H9 (cell line): ENCODE data around the gene THSD4. TPM values are rescaled to one million over a fixed set of nuclear protein-coding genes. Genes with fewer than 3 reads are reported as not detected.
A peak's percentile ranks its signal among the peaks of the same experiment; 100 is the strongest.

Experiments
- DNase-seq: peaks from one replicate; pipeline ENCODE4 v3.0.0-alpha.2; 2017
- H2AFZ ChIP-seq: one replicate; pipeline ENCODE4 v1.6.1; 2013; ENCODE audit warnings: mild to moderate bottlenecking, low read length, control low read depth, moderate library complexity
- H2AK5ac ChIP-seq: 2 replicates; pipeline ENCODE4 v1.6.1; 2013; ENCODE audit warnings: low read length, control low read depth, mixed read lengths; ENCODE audit not compliant: insufficient read length
- H2BK120ac ChIP-seq: one replicate; pipeline ENCODE4 v1.6.1; 2013; ENCODE audit warnings: low read depth, mild to moderate bottlenecking, low read length, control low read depth, inconsistent platforms; ENCODE audit not compliant: poor library complexity, severe bottlenecking
- H2BK12ac ChIP-seq: 2 replicates; pipeline ENCODE4 v1.6.1; 2013; ENCODE audit warnings: low read length, control low read depth, mixed read lengths, low read depth; ENCODE audit not compliant: insufficient read length
- H2BK15ac ChIP-seq: 2 replicates; pipeline ENCODE4 v1.6.1; 2013; ENCODE audit warnings: low read depth, low read length, control low read depth
- H2BK20ac ChIP-seq: one replicate; pipeline ENCODE4 v1.6.1; 2013; ENCODE audit warnings: low read depth, mild to moderate bottlenecking, low read length, control low read depth, inconsistent platforms; ENCODE audit not compliant: poor library complexity, severe bottlenecking
- H2BK5ac ChIP-seq: 2 replicates; pipeline ENCODE4 v1.6.1; 2013; ENCODE audit warnings: low read length, control low read depth, mixed read lengths; ENCODE audit not compliant: insufficient read length
- H3K14ac ChIP-seq: 2 replicates; pipeline ENCODE4 v1.6.1; 2013; ENCODE audit warnings: low read length, control low read depth; ENCODE audit not compliant: insufficient read depth
- H3K18ac ChIP-seq: 2 replicates; pipeline ENCODE4 v1.6.1; 2013; ENCODE audit warnings: low read depth, mild to moderate bottlenecking, mixed read lengths, low read length, control low read depth; ENCODE audit not compliant: insufficient read length
- H3K23ac ChIP-seq: 2 replicates; pipeline ENCODE4 v1.6.1; 2013; ENCODE audit warnings: low read length, control low read depth, mixed read lengths, low read depth; ENCODE audit not compliant: insufficient read length
- H3K23me2 ChIP-seq: 2 replicates; pipeline ENCODE4 v1.6.1; 2013; ENCODE audit warnings: low read depth, mild to moderate bottlenecking, mixed read lengths, low read length, control low read depth; ENCODE audit not compliant: insufficient read length, poor library complexity, severe bottlenecking
- H3K27ac ChIP-seq: 2 replicates; pipeline ENCODE4 v1.5.1; 2013; ENCODE audit warnings: low read length, control low read depth, mixed read lengths, low read depth; ENCODE audit not compliant: insufficient read length
- H3K27me3 ChIP-seq: 2 replicates; pipeline ENCODE4 v1.6.1; 2013; ENCODE audit warnings: low read length, control low read depth, inconsistent platforms; ENCODE audit not compliant: insufficient read depth
- H3K4ac ChIP-seq: 2 replicates; pipeline ENCODE4 v1.6.1; 2013; ENCODE audit warnings: low read depth, mild to moderate bottlenecking, control low read depth, inconsistent platforms, low read length, moderate library complexity
- H3K4me1 ChIP-seq: 2 replicates; pipeline ENCODE4 v1.6.1; 2013; ENCODE audit warnings: low read length, control low read depth, inconsistent platforms; ENCODE audit not compliant: insufficient read depth
- H3K4me2 ChIP-seq: 2 replicates; pipeline ENCODE4 v1.6.1; 2013; ENCODE audit warnings: low read length, control low read depth, mixed read lengths; ENCODE audit not compliant: insufficient read length, insufficient read depth
- H3K56ac ChIP-seq: 2 replicates; pipeline ENCODE4 v1.6.1; 2013; ENCODE audit warnings: low read depth, mild to moderate bottlenecking, mixed read lengths, low read length, control low read depth; ENCODE audit not compliant: insufficient read length
- H3K79me1 ChIP-seq: 2 replicates; pipeline ENCODE4 v1.6.1; 2013; ENCODE audit warnings: low read depth, mild to moderate bottlenecking, moderate library complexity, low read length, control low read depth, inconsistent platforms; ENCODE audit not compliant: insufficient read depth, poor library complexity, severe bottlenecking
- H3K79me2 ChIP-seq: 2 replicates; pipeline ENCODE4 v1.6.1; 2013; ENCODE audit warnings: low read length, control low read depth, inconsistent platforms; ENCODE audit not compliant: insufficient read depth
- H3K9ac ChIP-seq: 2 replicates; pipeline ENCODE4 v1.6.1; 2013; ENCODE audit warnings: low read length, control low read depth, mixed read lengths; ENCODE audit not compliant: insufficient read length; ENCODE audit errors: extremely low read depth
- H3K9me3 ChIP-seq: one replicate; pipeline ENCODE4 v1.6.1; 2013; ENCODE audit warnings: low read depth, low read length, inconsistent platforms; ENCODE audit not compliant: control insufficient read depth
- H3T11ph ChIP-seq: one replicate; pipeline ENCODE4 v1.6.1; 2013; ENCODE audit warnings: mild to moderate bottlenecking, low read length, control low read depth, inconsistent platforms
- H4K20me1 ChIP-seq: one replicate; pipeline ENCODE4 v1.6.1; 2013; ENCODE audit not compliant: control insufficient read depth, insufficient read length, insufficient read depth
- H4K5ac ChIP-seq: 2 replicates; pipeline ENCODE4 v1.6.1; 2013; ENCODE audit warnings: low read depth, mild to moderate bottlenecking, mixed read lengths, low read length, control low read depth; ENCODE audit not compliant: insufficient read length
- H4K8ac ChIP-seq: replicated peaks from 2 replicates; pipeline ENCODE4 v1.6.1; 2013; ENCODE audit warnings: low read length, control low read depth, mixed read lengths, low read depth; ENCODE audit not compliant: insufficient read length
- H4K91ac ChIP-seq: 2 replicates; pipeline ENCODE4 v1.6.1; 2013; ENCODE audit warnings: low read depth, mild to moderate bottlenecking, moderate library complexity, mixed read lengths, low read length, control low read depth; ENCODE audit not compliant: insufficient read length
- H3K27ac Mint-ChIP-seq, 3 experiments: 2 replicates in 2 of 3; 3 replicates in 1 of 3; pipeline ENCODE4 v1.8.0; 2020 to 2021; ENCODE audit warnings: mixed read lengths in 3 of 3, mild to moderate bottlenecking in 1 of 3, moderate library complexity in 1 of 3
- H3K27me3 Mint-ChIP-seq: 2 replicates; pipeline ENCODE4 v1.8.0; 2021; ENCODE audit warnings: low read depth, mild to moderate bottlenecking, moderate library complexity, mixed read lengths
- H3K36me3 Mint-ChIP-seq, 3 experiments: 2 replicates in 2 of 3; 3 replicates in 1 of 3; pipeline ENCODE4 v1.8.0; 2020 to 2021; ENCODE audit warnings: low read depth in 3 of 3, mixed read lengths in 3 of 3; ENCODE audit not compliant: insufficient read depth in 1 of 3
- H3K4me1 Mint-ChIP-seq, 2 experiments: 2 replicates each; pipeline ENCODE4 v1.8.0; 2020; ENCODE audit warnings: mixed read lengths in 2 of 2
- H3K4me3 Mint-ChIP-seq, 2 experiments: 2 replicates in 1 of 2; 3 replicates in 1 of 2; pipeline ENCODE4 v1.8.0; 2020 to 2021; ENCODE audit warnings: mild to moderate bottlenecking in 2 of 2, mixed read lengths in 2 of 2, moderate library complexity in 1 of 2
- H3K9me3 Mint-ChIP-seq, 2 experiments: 2 replicates in 1 of 2; 3 replicates in 1 of 2; pipeline ENCODE4 v1.8.0; 2020; ENCODE audit warnings: mild to moderate bottlenecking in 2 of 2, mixed read lengths in 2 of 2, moderate library complexity in 1 of 2
- CTCF ChIP-seq: fragments of 200-600 bp; sonication (generic); conservative IDR thresholded peaks from 3 replicates; pipeline ENCODE4 v1.8.0; 2021; ENCODE audit warnings: antibody characterized with exemption, mild to moderate bottlenecking
- WGBS: extraction: QIAGEN DNeasy Blood & Tissue Kit; methylation state at CpG from one replicate; pipeline ENCODE4 v1.1.7; 2013; ENCODE audit warnings: missing lambda C conversion rate, low lambda C conversion rate, mixed read lengths; ENCODE audit not compliant: insufficient read length; ENCODE audit errors: extremely low coverage; 5-methylcytosine and 5-hydroxymethylcytosine counted together
- total RNA-seq: library from RNA; stranded (reverse); gene quantifications from 2 replicates; pipeline ENCODE4 v1.2.1, GENCODE V29; 2021

Gene THSD4
- total RNA-seq, 1 experiment from 2014 or later: 5.5 TPM

- H3K23ac ChIP-seq: no peak overlapping the region
- H4K8ac ChIP-seq: no peak overlapping the region
- H3K18ac ChIP-seq: no peak overlapping the region
- Mint-ChIP-seq H3K4me1 (peaks cover 13 to 23% of the 10 kb centered on the region in 2 experiments), H3K27ac (peak overlapping the region in 1 of 3 experiments; percentile 24; a peak in 2 of 7 replicates), H3K27me3 (no peaks in the 10 kb centered on the region; the same call in none of the 2 replicates), H3K9me3 (peaks cover 2 to 11% of the 10 kb centered on the region in 2 experiments; a peak in 4 of 5 replicates), H3K36me3 (peaks cover 4 to 11% (median 6%) of the 10 kb centered on the region in 3 experiments; a peak in 4 of 7 replicates), H3K4me3 (no peak overlapping the region)
- no peaks in the 10 kb centered on the region for H3K27me3 ChIP-seq
- no peak overlapping the region for H3K9ac ChIP-seq
- H4K5ac ChIP-seq: no peak overlapping the region
- H2BK120ac ChIP-seq: no peak overlapping the region
- no peak overlapping the region for H3T11ph ChIP-seq
- no peaks in the 10 kb centered on the region; the same call in 1 of the 2 replicates for H3K4me1 ChIP-seq
- no CpG with 5 or more reads among the region's 3 CpGs for WGBS
- no peak overlapping the region for H3K4ac ChIP-seq
- no peak overlapping the region for H2BK5ac ChIP-seq
- TF ChIP-seq CTCF: no peak
- H2AK5ac ChIP-seq: no peak overlapping the region
- H3K14ac ChIP-seq: no peak overlapping the region
- no peak overlapping the region for H3K4me2 ChIP-seq
- no peak overlapping the region for H2BK12ac ChIP-seq
- H3K79me2 ChIP-seq: no peaks in the 10 kb centered on the region
- no peak overlapping the region for H3K56ac ChIP-seq
- H2BK20ac ChIP-seq: no peak overlapping the region
- H3K23me2 ChIP-seq: no peaks in the 10 kb centered on the region
- H3K27ac ChIP-seq: no peak overlapping the region
- no peak overlapping the region for H2AFZ ChIP-seq
- H4K20me1 ChIP-seq: no peaks in the 10 kb centered on the region
- no peaks in the 10 kb centered on the region for H3K79me1 ChIP-seq
- H3K9me3 ChIP-seq: no peaks in the 10 kb centered on the region
- H2BK15ac ChIP-seq: no peak overlapping the region
- no peak overlapping the region for H4K91ac ChIP-seq
- DNase-seq: no peak
Measured at GRCh38 chr15:71800190-71800589, 684.9 kb downstream of the THSD4 start.
